Uterus (tissue), 4 donors: ENCODE measurements around the gene BTN3A1. TPM values are rescaled to one million over a fixed set of nuclear protein-coding genes. Genes with fewer than 3 reads are reported as not detected.

Experiments
- DNase-seq, 2 donors: peaks; one replicate each; pipeline ENCODE4 v3.0.0-alpha.2; 2019 to 2020
- H3K27ac ChIP-seq, 2 donors: fragments of 200-600 bp; sonication (generic); 1 replicate in 1 of 2; 2 replicates in 1 of 2; pipeline ENCODE4 v1.5.1; 2016 to 2018
- H3K27me3 ChIP-seq, 2 donors: fragments of 200-600 bp; sonication (generic); one replicate each; pipeline ENCODE4 v1.5.1; 2018 to 2019; ENCODE audit warnings: control low read depth in 1 of 2
- H3K36me3 ChIP-seq, 2 donors: fragments of 200-600 bp; sonication (generic); one replicate each; pipeline ENCODE4 v1.5.1; 2019; ENCODE audit warnings: control low read depth in 1 of 2
- H3K4me1 ChIP-seq, 2 donors: fragments of 200-600 bp; sonication (generic); one replicate each; pipeline ENCODE4 v1.5.1; 2018 to 2019; ENCODE audit warnings: control low read depth in 1 of 2
- H3K4me3 ChIP-seq, 2 donors: fragments of 200-600 bp; sonication (generic); 1 replicate in 1 of 2; 2 replicates in 1 of 2; pipeline ENCODE4 v1.5.1; 2018 to 2019; ENCODE audit warnings: mild to moderate bottlenecking in 1 of 2
- H3K9me3 ChIP-seq, 2 donors: fragments of 200-600 bp; sonication (generic); one replicate each; pipeline ENCODE4 v1.5.1; 2019; ENCODE audit warnings: control low read depth in 1 of 2
- CTCF ChIP-seq, 4 experiments: fragments of 200-600 bp in 2 of 4; fragments of 450-650 bp in 2 of 4; sonication (generic) in 2 of 4; IDR thresholded peaks; one replicate each; pipeline ENCODE4 v1.5.1; 2016 to 2019; ENCODE audit warnings: antibody characterized with exemption in 4 of 4, mild to moderate bottlenecking in 2 of 4, moderate library complexity in 1 of 4
- POLR2A ChIP-seq, 2 donors: fragments of 450-650 bp; IDR thresholded peaks; one replicate each; pipeline ENCODE4 v1.6.1; 2016; ENCODE audit warnings: antibody characterized with exemption in 2 of 2, mild to moderate bottlenecking in 1 of 2, moderate library complexity in 1 of 2
- intact Hi-C: fragments of 100-400 bp; cut with DNase I; formaldehyde crosslinking; loops from one replicate; pipeline ENCODE4 v1.15.1; 2023; ENCODE audit warnings: low total_unique reads
- total RNA-seq, 4 donors: library from RNA; depleted of rRNA in 3 of 4; stranded (reverse); fragments of >200 nt in 3 of 4; gene quantifications; one replicate each; pipeline versions ENCODE4 v1.1.0 to v1.2.4, GENCODE V29; 2014 to 2023
- donor health status: DM: yes; HTN: yes; CAD: no.

The BTN3A1 gene
- total RNA-seq, 4 donors from 2014 or later = 9.1 to 64.2 (median 20.8) TPM

GRCh38 chr6:26464416-26465131 lies 62.5 kb downstream of the BTN3A1 start:
- Histone ChIP-seq H3K27ac (no peak overlapping the region), H3K4me1 (peaks cover 7 to 12% of the 10 kb centered on the region in 2 donors), H3K27me3 (no peaks in the 10 kb centered on the region), H3K4me3 (no peak overlapping the region), H3K36me3 (no peaks in the 10 kb centered on the region), H3K9me3 (no peaks in the 10 kb centered on the region)
- TF ChIP-seq CTCF (IDR thresholded peaks at IDR 0.05) = no peak
- TF ChIP-seq POLR2A (IDR thresholded peaks at IDR 0.05) = no peak
- intact Hi-C loops = loop anchor here (10.0 kb wide), 1 partner anchor 50 kb away; no protein-coding TSS in a partner anchor
- DNase-seq = no peak

Other genes with a start within 250 kb of the BTN3A1 start
- 10 to 100 TPM in 3 of 4 donors, 1 to 10 TPM in 1; 8.7 to 70.6 (median 26.4) TPM for gene BTN3A2, start 37.1 kb upstream of the BTN3A1 start, total RNA-seq
- gene BTN2A2, start 19.2 kb upstream of the BTN3A1 start, total RNA-seq = 10 to 100 TPM in 2 of 4 donors, 1 to 10 TPM in 2; 6.5 to 24.3 (median 14.6) TPM
- gene BTN3A3, start 38.2 kb downstream of the BTN3A1 start, total RNA-seq = 10 to 100 TPM in 2 of 4 donors, 1 to 10 TPM in 2; 7.2 to 44.4 (median 22.0) TPM
- gene BTN2A1, start 55.7 kb downstream of the BTN3A1 start, total RNA-seq = 10 to 100 TPM; 12.6 to 54.8 (median 26.1) TPM
- under 1 TPM in 1 of 4 donors, not detected in 3; 0.07 TPM for gene BTN1A1, start 98.0 kb downstream of the BTN3A1 start, total RNA-seq
- gene HMGN4, start 136.1 kb downstream of the BTN3A1 start, total RNA-seq = 10 to 100 TPM; 14.6 to 89.0 (median 73.3) TPM
- gene ABT1, start 194.7 kb downstream of the BTN3A1 start, total RNA-seq = 10 to 100 TPM; 10.5 to 18.7 (median 16.1) TPM